HL-60 (cell line): ENCODE measurements around the gene TUBD1.

Experiments used
- CTCF ChIP-seq: IDR thresholded peaks from one replicate; pipeline ENCODE4 v1.5.1; 2011; ENCODE audit warnings: low read length, control low read depth, inconsistent platforms; ENCODE audit not compliant: insufficient read depth
- POLR2AphosphoS5 ChIP-seq: IDR thresholded peaks from 2 replicates; pipeline ENCODE4 v1.6.1; 2012; ENCODE audit warnings: low read depth
- REST ChIP-seq: IDR thresholded peaks from 2 replicates; pipeline ENCODE4 v1.6.1; 2012; ENCODE audit warnings: low read depth; ENCODE audit not compliant: insufficient replicate concordance
- SPI1 ChIP-seq: IDR thresholded peaks from 2 replicates; pipeline ENCODE4 v1.6.1; 2012; ENCODE audit warnings: low read depth, mild to moderate bottlenecking, borderline replicate concordance

DNA sequence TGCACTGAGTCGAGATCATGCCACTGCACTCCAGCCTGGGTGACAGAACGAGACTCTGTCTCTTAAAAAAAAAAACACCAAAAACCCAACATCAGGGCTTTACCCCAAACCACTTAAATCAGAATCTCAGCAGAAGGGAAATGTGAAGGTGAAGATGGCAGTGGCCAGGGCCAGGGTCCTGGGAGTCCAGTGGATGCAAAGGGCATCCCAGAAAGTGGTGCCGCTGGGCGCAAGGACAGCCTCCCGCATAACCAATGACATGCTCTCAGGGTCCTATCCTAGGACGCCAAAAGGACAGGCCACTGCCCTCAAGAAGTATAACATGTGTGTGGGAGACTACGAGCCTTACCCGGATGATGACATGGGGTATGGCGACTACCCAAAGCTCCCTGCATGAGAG is 7.9 kb downstream of the TUBD1 start:
- no peak for TF ChIP-seq CTCF
- TF ChIP-seq POLR2AphosphoS5, result no peak
- TF ChIP-seq REST, result no peak
- TF ChIP-seq SPI1, result no peak
